ENCODE measurements around the gene THADA.
"Not testable (repeated sequence)": the region's sequence is repeated elsewhere in the genome, so short reads cannot be mapped to it uniquely, and the experiment has no call there.

- not testable (repeated sequence) for TF ChIP-seq CTCF (optimal IDR thresholded peaks at IDR 0.05 in 1 of 3, IDR thresholded peaks at IDR 0.05 in 1 of 3, conservative IDR thresholded peaks at IDR 0.05 in 1 of 3; ENCODE audit: extremely low read depth in 1 of 3, insufficient read depth in 2 of 3, low read length in 3 of 3); EZH2 (IDR thresholded peaks at IDR 0.05; ENCODE audit: low read length)
These were observed 209.2 kb downstream of the THADA start for GRCh38 chr2:43386679-43387078.

Data from keratinocyte (primary cell).